GM15510 (cell line): ENCODE measurements around the gene CADM2.

Experiments
- POLR2A ChIP-seq: IDR thresholded peaks from 3 replicates; pipeline ENCODE4 v1.6.1; 2011; ENCODE audit warnings: borderline replicate concordance; ENCODE audit not compliant: insufficient read length; ENCODE audit errors: extremely low read depth

Gene CADM2

GRCh38 chr3:85208650-85209049 lies 249.9 kb downstream of the CADM2 start:
- no peak for TF ChIP-seq POLR2A

GRCh38 chr3:85210540-85210939 lies 251.8 kb downstream of the CADM2 start:
- no peak for TF ChIP-seq POLR2A

DNA sequence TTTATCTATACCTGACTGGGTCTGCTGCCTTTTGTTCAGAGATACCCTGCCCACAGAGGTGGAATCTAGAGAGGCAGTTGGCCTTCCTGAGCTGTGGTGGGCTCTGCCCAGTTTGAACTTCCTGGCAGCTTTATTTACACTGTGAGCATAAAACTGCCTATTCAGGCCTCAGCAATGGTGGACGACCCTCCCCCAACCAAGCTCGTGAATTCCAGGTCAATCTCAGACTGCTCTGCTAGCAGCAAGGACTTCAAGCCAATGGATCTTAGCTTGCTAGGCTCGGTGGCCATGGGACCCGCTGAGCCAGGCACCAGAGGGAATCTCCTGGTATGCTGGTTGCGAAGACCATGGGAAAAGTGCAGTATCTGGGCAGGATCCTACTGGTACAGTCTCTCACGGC lies 270.2 kb downstream of the CADM2 start:
- TF ChIP-seq POLR2A = no peak

DNA sequence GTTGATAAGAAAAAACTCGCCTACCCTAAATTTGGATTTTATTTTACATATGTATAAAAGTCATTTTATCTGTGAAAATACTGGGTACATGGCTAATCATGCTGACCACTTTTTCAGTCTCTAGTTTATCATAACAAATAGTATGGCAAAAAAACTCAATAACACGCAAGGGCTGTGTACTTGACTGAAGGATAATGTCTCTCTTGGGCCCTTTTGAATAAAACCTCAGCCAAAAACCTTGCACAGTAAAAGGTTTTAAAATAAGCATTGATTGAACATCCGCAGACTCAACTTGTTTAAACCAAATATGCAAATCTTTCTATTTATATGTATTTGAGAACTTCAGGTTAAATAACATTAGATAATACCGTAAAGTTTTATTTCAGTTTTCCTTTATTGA lies 285.3 kb downstream of the CADM2 start:
- TF ChIP-seq POLR2A = no peak

DNA sequence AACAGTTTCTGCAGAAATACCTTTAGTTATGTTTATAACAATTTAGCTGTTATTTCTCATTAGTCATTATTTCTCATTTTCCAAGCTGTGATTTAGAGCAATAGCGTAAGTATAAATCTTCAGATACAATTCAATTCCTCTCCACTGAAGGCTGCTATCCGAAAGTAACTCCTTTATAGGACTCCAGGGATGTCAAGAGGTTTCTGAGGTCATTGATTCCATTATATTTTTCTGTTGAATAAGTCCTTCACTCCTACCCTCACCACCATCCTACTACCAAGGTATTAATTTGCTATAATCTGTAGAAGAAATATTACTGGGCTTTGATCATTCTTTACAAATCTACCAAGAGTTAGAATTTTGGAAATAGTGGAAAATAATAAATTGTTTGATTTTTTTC lies 285.7 kb downstream of the CADM2 start:
- TF ChIP-seq POLR2A = no peak

DNA sequence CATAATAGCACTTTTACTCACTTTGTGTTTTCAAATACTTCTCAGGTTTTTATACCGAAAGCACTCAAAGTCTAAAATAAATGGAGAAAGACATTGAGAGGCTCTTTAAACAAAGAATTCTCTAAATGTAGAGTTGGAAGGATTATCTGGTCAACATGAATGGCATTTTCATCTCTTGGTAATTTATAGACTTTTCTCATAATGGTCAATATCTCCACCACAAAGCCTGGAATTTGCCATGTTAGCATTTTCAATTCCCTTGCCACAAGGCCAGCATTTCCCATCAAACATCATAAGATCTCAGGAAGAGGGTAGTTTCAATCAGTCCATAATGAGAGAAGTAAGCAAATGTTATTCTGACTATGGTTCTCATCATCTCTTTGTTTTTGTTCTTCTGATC lies 293.0 kb downstream of the CADM2 start:
- TF ChIP-seq POLR2A = no peak

DNA sequence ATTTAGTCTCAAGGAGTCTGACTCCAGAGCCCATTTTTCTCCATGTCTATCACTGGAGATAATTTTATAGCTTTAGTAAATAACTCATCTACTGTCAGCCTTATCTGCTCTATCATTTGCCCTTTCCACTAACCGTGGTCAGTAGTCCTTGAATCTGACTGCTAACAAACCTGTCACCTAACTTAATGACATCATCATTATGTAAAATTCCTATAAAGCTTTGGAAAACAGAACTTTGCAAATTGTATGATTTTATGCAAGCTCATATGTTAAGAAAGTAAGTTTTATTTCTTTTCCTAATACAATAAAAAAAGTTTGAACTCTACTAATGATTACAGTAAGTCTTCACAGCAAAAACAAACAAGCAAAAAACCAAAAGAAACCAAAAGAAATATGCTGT lies 293.9 kb downstream of the CADM2 start:
- TF ChIP-seq POLR2A = no peak

DNA sequence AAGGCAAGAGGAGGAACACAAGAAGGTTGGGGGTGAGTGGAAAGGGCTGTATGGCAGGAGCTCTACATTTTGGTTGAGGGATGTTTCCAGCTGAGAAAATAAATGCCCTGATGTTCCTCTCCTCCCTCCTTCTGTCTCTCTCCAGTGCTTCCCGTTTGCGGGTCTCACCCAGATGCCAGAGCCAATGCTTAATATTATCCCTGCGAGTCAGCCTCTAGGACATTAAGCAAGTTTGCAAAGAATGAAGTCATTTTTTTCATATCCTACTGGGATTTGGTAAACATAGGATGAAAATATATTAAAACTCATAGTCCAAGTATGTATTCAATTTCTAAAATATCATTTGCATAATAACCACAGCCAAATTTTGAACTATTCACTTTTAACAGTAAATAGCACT lies 295.9 kb downstream of the CADM2 start:
- no peak for TF ChIP-seq POLR2A

DNA sequence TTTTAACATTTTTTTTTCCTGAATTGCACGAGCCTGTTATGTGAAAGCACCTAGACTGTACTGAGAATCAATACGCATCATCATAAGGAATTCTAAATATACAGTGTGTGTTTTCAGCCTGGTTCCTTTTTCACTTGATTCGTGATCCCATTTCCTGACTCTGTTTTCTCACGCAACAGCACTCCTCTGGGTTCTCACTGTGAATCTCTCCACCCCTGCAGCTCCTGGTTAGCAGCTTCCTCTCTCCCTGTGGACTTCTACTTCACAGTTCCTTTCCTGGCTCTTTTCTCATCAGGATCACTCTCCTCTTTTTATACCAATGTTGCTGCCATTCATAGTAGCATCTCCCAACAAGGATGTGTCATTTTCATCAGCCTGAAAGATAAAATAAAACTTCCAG lies 297.2 kb downstream of the CADM2 start:
- TF ChIP-seq POLR2A = no peak

- no peak for TF ChIP-seq POLR2A
Measured at GRCh38 chr3:85258326-85258725, 299.5 kb downstream of the CADM2 start.

DNA sequence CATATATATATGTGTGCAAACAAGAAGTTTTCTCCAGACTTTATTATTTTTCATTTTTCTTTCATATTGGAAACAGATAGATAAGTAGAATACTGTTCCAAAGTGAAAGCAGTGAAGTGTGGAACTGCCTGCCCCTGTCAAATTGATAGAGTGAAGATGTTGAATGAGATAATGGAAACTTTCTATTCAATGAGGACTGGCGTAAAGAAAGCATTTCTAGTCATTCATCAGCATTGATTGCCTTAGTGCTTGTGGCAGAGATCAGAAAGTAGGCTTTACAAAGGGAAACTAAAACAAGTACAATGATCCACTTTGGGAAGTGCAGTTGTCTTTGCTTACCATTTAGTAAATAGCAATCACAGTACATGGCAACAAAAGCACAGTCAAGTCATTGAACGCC lies 300.0 kb downstream of the CADM2 start:
- TF ChIP-seq POLR2A = no peak

DNA sequence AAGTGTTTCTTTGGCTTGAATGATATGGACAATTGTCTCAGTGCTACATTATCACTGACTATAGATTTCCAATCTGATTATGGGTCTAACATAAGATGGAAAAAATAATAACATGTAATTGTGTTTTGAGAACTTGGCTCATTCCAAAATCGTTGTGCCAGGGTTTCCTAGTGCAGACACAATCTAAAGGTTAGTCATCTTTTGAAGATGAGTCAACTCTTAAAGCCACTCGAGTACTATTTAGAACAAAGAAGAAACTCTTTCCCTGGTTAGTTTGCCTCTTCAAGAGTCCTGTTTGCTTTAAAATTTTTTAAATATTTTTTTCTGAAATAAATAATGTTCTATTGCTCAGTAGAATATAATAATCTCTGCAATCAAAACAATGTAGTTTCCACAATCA lies 301.0 kb downstream of the CADM2 start:
- TF ChIP-seq POLR2A = no peak

GRCh38 chr3:85264381-85264780 lies 305.6 kb downstream of the CADM2 start:
- TF ChIP-seq POLR2A = no peak

DNA sequence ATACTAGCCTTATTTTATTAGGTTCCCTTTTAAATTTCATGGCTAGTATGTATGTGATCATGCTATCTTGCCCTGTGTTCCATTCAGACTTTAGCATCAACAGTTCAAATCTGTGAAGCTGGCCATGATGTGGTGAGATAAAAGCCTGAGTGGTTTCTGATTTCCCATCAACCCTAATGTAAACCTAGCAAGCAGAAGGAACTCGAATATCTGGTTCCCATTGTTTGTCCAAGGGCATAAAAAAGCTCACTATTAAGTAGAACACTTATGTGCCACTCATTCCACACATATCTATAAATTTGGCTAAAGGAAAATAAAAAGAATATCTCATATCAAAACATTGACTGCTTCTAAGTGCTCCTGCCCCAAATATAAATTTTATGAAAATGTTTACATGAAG lies 311.7 kb downstream of the CADM2 start:
- no peak for TF ChIP-seq POLR2A

- no peak for TF ChIP-seq POLR2A
Measured at GRCh38 chr3:85271911-85272310, 313.1 kb downstream of the CADM2 start.

DNA sequence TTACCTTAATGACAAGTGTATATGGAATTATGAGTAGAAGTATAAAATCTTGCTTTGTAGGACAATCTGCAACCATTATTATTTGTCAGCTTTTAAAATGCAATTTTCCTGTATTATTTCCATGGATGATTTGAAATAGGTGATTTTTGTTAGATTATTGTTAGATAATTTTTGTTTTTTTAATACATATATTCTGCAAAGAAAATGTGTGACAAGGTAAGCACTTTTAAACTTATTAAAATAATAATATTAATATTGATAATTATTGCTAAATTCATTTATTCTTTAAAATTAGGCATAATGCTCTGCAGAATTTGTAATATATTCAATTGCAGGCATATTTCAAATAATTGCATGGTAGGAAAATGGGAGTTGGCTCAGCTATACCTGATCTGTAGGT lies 329.5 kb downstream of the CADM2 start:
- no peak for TF ChIP-seq POLR2A

DNA sequence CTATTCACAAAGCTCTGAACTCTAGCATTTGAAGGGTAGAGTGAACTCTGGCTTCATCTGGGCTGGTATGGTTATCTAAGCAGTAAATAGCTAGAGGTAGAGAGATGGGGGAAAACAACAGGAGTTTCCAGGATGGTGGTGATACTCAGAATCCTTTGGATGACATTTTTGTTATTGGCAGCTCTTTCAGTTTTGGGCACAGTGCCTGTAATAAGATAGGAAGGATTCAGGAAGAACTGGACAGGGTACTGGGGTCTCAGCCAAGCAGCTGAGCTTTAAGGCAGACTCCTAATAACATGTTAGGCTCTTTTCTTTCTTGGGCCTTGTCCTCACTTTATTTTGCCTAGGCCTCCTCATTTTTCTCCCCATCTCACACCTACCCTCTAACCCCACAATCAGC lies 338.5 kb downstream of the CADM2 start:
- no peak for TF ChIP-seq POLR2A
